ENCODE measurements around the gene LRMDA. TPM values are rescaled to one million over a fixed set of nuclear protein-coding genes. Genes with fewer than 3 reads are reported as not detected.

Gene LRMDA
- polyA plus RNA-seq, 1 donor (not counting 4 experiments of a cell fraction or from before 2014, with no cell fraction given): not detected

GRCh38 chr10:76043261-76043660 lies 611.8 kb downstream of the LRMDA start:
- FAIRE-seq (no peak), DNase-seq (ENCODE audit: low read depth, low spot score) (no peak)
- no peaks in the 10 kb centered on the region for H3K4me1 ChIP-seq (ENCODE audit: control insufficient read depth, extremely low read depth, insufficient read depth, low read length)
- H3K9ac ChIP-seq (ENCODE audit: control insufficient read depth, extremely low read depth, insufficient read depth, low read length): no peak overlapping the region
- no peaks in the 10 kb centered on the region for H3K9me1 ChIP-seq (ENCODE audit: control insufficient read depth, extremely low read depth, insufficient read depth, low read length)
- dilution Hi-C loops (cut with MboI; ENCODE audit: extremely low pct_ligation_motif_present, low sequenced_read_pairs): no loop called here
- H3K27ac ChIP-seq (ENCODE audit: control insufficient read depth, insufficient read depth, low read length): no peak overlapping the region
- H3K9me3 ChIP-seq (ENCODE audit: control insufficient read depth, low read depth, low read length): peaks cover 3% of the 10 kb centered on the region
- TF ChIP-seq CTCF (optimal IDR thresholded peaks at IDR 0.05 in 1 of 3, IDR thresholded peaks at IDR 0.05 in 1 of 3, conservative IDR thresholded peaks at IDR 0.05 in 1 of 3; ENCODE audit: extremely low read depth in 1 of 3, insufficient read depth in 2 of 3, low read length in 3 of 3) (no peak), EZH2 (IDR thresholded peaks at IDR 0.05; ENCODE audit: low read length) (no peak)
- H3K4me2 ChIP-seq (ENCODE audit: control insufficient read depth, extremely low read depth, insufficient read depth, low read depth, low read length): no peak overlapping the region
- no peak overlapping the region for H3K4me3 ChIP-seq (ENCODE audit: control insufficient read depth in 2 of 3, extremely low read depth in 1 of 3, insufficient read depth in 2 of 3, low read depth in 1 of 3, low read length in 3 of 3)
- no peak overlapping the region for H2AFZ ChIP-seq (ENCODE audit: control insufficient read depth, low read length)
- H3K79me2 ChIP-seq (ENCODE audit: control insufficient read depth, insufficient read depth, low read length): no peaks in the 10 kb centered on the region
- H3K36me3 ChIP-seq (ENCODE audit: control insufficient read depth in 2 of 2, extremely low read depth in 1 of 2, insufficient read depth in 2 of 2, low read length in 2 of 2): no peaks in the 10 kb centered on the region
- H3K27me3 ChIP-seq (ENCODE audit: control insufficient read depth, extremely low read depth, insufficient read depth, low read length): no peaks in the 10 kb centered on the region
- H4K20me1 ChIP-seq (ENCODE audit: control insufficient read depth, extremely low read depth, insufficient read depth, low read length): no peaks in the 10 kb centered on the region

- H3K27ac ChIP-seq (ENCODE audit: control insufficient read depth, insufficient read depth, low read length): no peak overlapping the region
- no peaks in the 10 kb centered on the region for H4K20me1 ChIP-seq (ENCODE audit: control insufficient read depth, extremely low read depth, insufficient read depth, low read length)
- H3K9me3 ChIP-seq (ENCODE audit: control insufficient read depth, low read depth, low read length): no peaks in the 10 kb centered on the region
- dilution Hi-C loops (cut with MboI; ENCODE audit: extremely low pct_ligation_motif_present, low sequenced_read_pairs): no loop called here
- H3K27me3 ChIP-seq (ENCODE audit: control insufficient read depth, extremely low read depth, insufficient read depth, low read length): peaks cover 3% of the 10 kb centered on the region
- no peak for TF ChIP-seq EZH2 (IDR thresholded peaks at IDR 0.05; ENCODE audit: low read length)
- no peak for TF ChIP-seq CTCF (optimal IDR thresholded peaks at IDR 0.05 in 1 of 3, IDR thresholded peaks at IDR 0.05 in 1 of 3, conservative IDR thresholded peaks at IDR 0.05 in 1 of 3; ENCODE audit: extremely low read depth in 1 of 3, insufficient read depth in 2 of 3, low read length in 3 of 3)
- H3K4me2 ChIP-seq (ENCODE audit: control insufficient read depth, extremely low read depth, insufficient read depth, low read depth, low read length): no peak overlapping the region
- H3K79me2 ChIP-seq (ENCODE audit: control insufficient read depth, insufficient read depth, low read length): no peaks in the 10 kb centered on the region
- FAIRE-seq: no peak
- DNase-seq (ENCODE audit: low read depth, low spot score): no peak
- no peak overlapping the region for H3K4me3 ChIP-seq (ENCODE audit: control insufficient read depth in 2 of 3, extremely low read depth in 1 of 3, insufficient read depth in 2 of 3, low read depth in 1 of 3, low read length in 3 of 3)
- no peaks in the 10 kb centered on the region for H3K9me1 ChIP-seq (ENCODE audit: control insufficient read depth, extremely low read depth, insufficient read depth, low read length)
- H3K4me1 ChIP-seq (ENCODE audit: control insufficient read depth, extremely low read depth, insufficient read depth, low read length): no peaks in the 10 kb centered on the region
- no peak overlapping the region for H2AFZ ChIP-seq (ENCODE audit: control insufficient read depth, low read length)
- H3K9ac ChIP-seq (ENCODE audit: control insufficient read depth, extremely low read depth, insufficient read depth, low read length): no peak overlapping the region
- H3K36me3 ChIP-seq (ENCODE audit: control insufficient read depth in 2 of 2, extremely low read depth in 1 of 2, insufficient read depth in 2 of 2, low read length in 2 of 2): no peaks in the 10 kb centered on the region
Measured at GRCh38 chr10:76044751-76045150, 613.3 kb downstream of the LRMDA start.

All from keratinocyte (primary cell).